A549 treated with RU486 at 1 μM for 4 hours (cell line): ENCODE results near the gene FAM3C. TPM values are rescaled to one million over a fixed set of nuclear protein-coding genes. Genes with fewer than 3 reads are reported as not detected.

Experiments used
- total RNA-seq: library from RNA; stranded (reverse); fragments of 200-300 nt; extraction: Qiagen RNA extraction; gene quantifications from 5 replicates; pipeline ENCODE4 v1.2.3, GENCODE V29; 2022; ENCODE audit warnings: low read depth

FAM3C gene, protein sequence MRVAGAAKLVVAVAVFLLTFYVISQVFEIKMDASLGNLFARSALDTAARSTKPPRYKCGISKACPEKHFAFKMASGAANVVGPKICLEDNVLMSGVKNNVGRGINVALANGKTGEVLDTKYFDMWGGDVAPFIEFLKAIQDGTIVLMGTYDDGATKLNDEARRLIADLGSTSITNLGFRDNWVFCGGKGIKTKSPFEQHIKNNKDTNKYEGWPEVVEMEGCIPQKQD
- 38.8 to 44.7 TPM (median 40.4 TPM) in 5 replicates for total RNA-seq

DNA sequence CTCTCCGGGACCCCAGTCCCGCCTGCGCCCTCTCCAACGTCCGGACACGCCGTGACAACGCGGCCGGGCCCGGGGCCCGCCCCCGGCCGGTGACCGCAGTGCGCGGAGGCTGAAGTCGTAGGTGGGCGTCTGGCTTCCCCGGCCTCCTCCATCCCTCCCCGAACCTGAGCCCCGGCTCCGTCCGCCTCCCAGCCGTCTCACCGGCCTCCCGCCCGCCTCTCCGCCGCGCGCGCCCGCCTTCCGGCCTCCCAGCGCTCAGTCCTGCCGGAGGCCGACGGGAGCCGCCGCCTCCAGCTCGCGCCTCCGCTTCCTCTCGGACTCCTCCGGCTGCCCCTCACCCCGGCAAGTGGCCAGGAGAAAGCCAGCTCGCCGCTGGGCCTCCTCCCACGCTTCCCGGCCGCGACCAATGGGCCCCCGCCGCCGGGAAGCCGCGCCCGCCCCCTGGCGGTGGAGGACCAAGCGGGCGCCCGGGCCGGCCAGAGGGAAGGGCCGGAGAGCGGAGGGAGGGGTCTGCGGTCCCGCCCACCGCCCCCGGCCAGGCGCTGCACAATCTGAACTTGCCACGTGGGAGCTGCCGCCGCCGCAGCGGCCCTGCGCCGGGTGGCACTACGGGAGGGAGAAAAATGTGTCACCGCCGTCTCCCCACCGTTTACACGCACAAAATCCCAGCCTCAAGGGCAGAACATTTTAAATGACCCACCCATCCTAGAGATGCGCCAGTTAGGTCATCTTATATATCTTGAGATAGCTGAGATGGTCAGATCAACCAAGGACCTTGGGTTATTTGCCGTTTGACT lies at the start of gene FAM3C:
Gene FAM3C (minus strand): TSS at position 348 of the 797 bp plus-strand sequence. CDS start 13,339 bp downstream, outside the sequence.

DNA sequence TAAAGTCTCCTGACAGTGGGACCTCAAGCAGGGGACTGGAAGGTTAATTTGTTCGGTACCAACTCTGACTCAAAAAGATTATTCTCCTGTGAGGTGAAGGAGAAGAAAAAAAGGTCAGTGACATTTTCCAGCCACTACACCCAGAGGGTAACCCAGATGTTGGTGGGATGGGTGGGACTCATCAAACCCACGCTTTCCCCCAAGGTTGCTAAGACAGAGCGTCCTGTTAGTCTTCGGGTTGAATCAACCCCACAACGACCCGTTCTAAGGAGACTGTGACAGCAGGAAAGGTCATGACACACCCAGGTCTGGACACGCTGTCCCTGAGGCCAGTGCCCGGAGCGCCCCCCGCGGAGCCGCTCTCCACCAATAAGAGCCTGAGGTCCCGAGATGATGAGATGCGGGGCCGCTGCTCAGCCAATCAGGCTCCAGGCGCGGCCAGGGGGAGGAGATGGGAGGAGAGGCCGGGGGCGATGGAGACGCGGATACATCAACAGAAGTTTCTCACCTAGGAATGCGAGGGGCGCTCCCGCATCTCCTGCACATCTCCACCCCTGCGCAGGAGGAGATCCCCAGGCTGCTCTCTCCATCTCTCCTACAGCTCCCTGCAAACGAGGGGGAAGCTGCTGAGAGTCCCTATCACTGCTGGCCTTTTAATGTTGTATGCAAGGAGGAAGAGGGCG lies 67.5 kb downstream of the FAM3C start, which contains the start of gene WNT16:
Gene WNT16 (plus strand): TSS at position 493 of the 683 bp plus-strand sequence. CDS start 293 bp downstream, outside the sequence.

Other genes starting within 250 kb of the FAM3C start
- gene WNT16, start 67.3 kb downstream of the FAM3C start, total RNA-seq, result 0.02 TPM in 1 of 5 replicates, not detected in the others